Ovary (tissue), 3 donors: ENCODE results near the gene COL24A1.

ENCODE experiments used
- EP300 ChIP-seq: sonication (generic); formaldehyde crosslinking; IDR thresholded peaks from one replicate; pipeline ENCODE4 v1.6.1; 2017; ENCODE audit warnings: antibody characterized with exemption
- POLR2A ChIP-seq: fragments of 450-650 bp; IDR thresholded peaks from one replicate; pipeline ENCODE4 v1.6.1; 2017; ENCODE audit warnings: antibody characterized with exemption, mild to moderate bottlenecking, moderate library complexity
- TF ChIP-seq, protein P1 (sequence below), 3 donors: fragments of 450-650 bp in 2 of 3; fragments of 200-600 bp in 1 of 3; IDR thresholded peaks; one replicate each; pipeline versions ENCODE4 v1.5.1 to v1.8.0; 2016 to 2022; ENCODE audit warnings: antibody characterized with exemption in 3 of 3, mild to moderate bottlenecking in 1 of 3
- donor health status: DM: no; HTN: no; CAD: no.

GRCh38 chr1:85911742-85912141 is 244.8 kb downstream of the COL24A1 start:
- no peak for TF ChIP-seq POLR2A
- TF ChIP-seq, protein P1, sequence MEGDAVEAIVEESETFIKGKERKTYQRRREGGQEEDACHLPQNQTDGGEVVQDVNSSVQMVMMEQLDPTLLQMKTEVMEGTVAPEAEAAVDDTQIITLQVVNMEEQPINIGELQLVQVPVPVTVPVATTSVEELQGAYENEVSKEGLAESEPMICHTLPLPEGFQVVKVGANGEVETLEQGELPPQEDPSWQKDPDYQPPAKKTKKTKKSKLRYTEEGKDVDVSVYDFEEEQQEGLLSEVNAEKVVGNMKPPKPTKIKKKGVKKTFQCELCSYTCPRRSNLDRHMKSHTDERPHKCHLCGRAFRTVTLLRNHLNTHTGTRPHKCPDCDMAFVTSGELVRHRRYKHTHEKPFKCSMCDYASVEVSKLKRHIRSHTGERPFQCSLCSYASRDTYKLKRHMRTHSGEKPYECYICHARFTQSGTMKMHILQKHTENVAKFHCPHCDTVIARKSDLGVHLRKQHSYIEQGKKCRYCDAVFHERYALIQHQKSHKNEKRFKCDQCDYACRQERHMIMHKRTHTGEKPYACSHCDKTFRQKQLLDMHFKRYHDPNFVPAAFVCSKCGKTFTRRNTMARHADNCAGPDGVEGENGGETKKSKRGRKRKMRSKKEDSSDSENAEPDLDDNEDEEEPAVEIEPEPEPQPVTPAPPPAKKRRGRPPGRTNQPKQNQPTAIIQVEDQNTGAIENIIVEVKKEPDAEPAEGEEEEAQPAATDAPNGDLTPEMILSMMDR (IDR thresholded peaks at IDR 0.05): no peak
- TF ChIP-seq EP300: no peak
